WTC11 (cell line): ENCODE measurements around the gene STON1. TPM values are rescaled to one million over a fixed set of nuclear protein-coding genes. Genes with fewer than 3 reads are reported as not detected.

Source experiments
- ATAC-seq: fragments of 200-7000 bp; cut with Tn5 transposase; 2 replicates; pipeline ENCODE4 v1.10.0; 2021; ENCODE audit warnings: mild to moderate bottlenecking, moderate library complexity
- CTCF ChIA-PET: fragments of 300-600 bp; sonication (Branson Sonifier 250); formaldehyde crosslinking; loops from one replicate; lab custom pipeline; 2021; ENCODE audit warnings: antibody characterized with exemption; lab: Charles Lee
- POLR2A ChIA-PET: fragments of 350-600 bp; sonication (Branson Sonifier 250); formaldehyde crosslinking; loops from one replicate; lab custom pipeline; 2021; ENCODE audit warnings: antibody characterized with exemption; lab: Charles Lee
- DNase-seq: peaks from one replicate; pipeline ENCODE4 v3.0.0; 2021; ENCODE audit warnings: low spot score
- H3K27ac Mint-ChIP-seq: 2 replicates; pipeline ENCODE4 v1.8.0; 2021; ENCODE audit warnings: mixed read lengths
- H3K27me3 Mint-ChIP-seq: 2 replicates; pipeline ENCODE4 v1.8.0; 2021; ENCODE audit warnings: low read depth, mild to moderate bottlenecking, moderate library complexity, mixed read lengths
- H3K36me3 Mint-ChIP-seq: 2 replicates; pipeline ENCODE4 v1.8.0; 2021; ENCODE audit warnings: mixed read lengths
- H3K4me1 Mint-ChIP-seq: 2 replicates; pipeline ENCODE4 v1.8.0; 2022; ENCODE audit warnings: mixed read lengths
- H3K4me3 Mint-ChIP-seq: 2 replicates; pipeline ENCODE4 v1.8.0; 2021; ENCODE audit warnings: mild to moderate bottlenecking, moderate library complexity, mixed read lengths
- H3K9me3 Mint-ChIP-seq: 2 replicates; pipeline ENCODE4 v1.8.0; 2021; ENCODE audit warnings: mixed read lengths
- CBFB ChIP-seq: sonication (generic); formaldehyde crosslinking; IDR thresholded peaks from 2 replicates; pipeline ENCODE4 v1.8.1; 2022; ENCODE audit warnings: mild to moderate bottlenecking, low read depth, missing genetic modification reagents
- CDX4 ChIP-seq: fragments of 250-450 bp; sonication (Bioruptor Pico); IDR thresholded peaks from 2 replicates; pipeline ENCODE4 v1.9.0; 2021; ENCODE audit warnings: moderate library complexity, mild to moderate bottlenecking, inconsistent platforms, borderline replicate concordance
- CREM ChIP-seq: sonication (generic); formaldehyde crosslinking; IDR thresholded peaks from 2 replicates; pipeline ENCODE4 v1.8.1; 2022; ENCODE audit warnings: mild to moderate bottlenecking, missing genetic modification reagents, moderate library complexity
- CTCF ChIP-seq: fragments of 200-600 bp; IDR thresholded peaks from 2 replicates; pipeline ENCODE4 v1.8.0; 2022; ENCODE audit warnings: antibody characterized with exemption
- EMX1 ChIP-seq: fragments of 250-450 bp; sonication (Bioruptor Pico); IDR thresholded peaks from 2 replicates; pipeline ENCODE4 v1.8.0; 2021; ENCODE audit warnings: mild to moderate bottlenecking
- ESRRA ChIP-seq: sonication (generic); formaldehyde crosslinking; IDR thresholded peaks from 2 replicates; pipeline ENCODE4 v1.8.1; 2022; ENCODE audit warnings: mild to moderate bottlenecking, missing genetic modification reagents, borderline replicate concordance
- GRHL2 ChIP-seq: fragments of 250-450 bp; sonication (Bioruptor Pico); IDR thresholded peaks from 2 replicates; pipeline ENCODE4 v1.8.0; 2022; ENCODE audit warnings: mild to moderate bottlenecking, moderate library complexity; ENCODE audit not compliant: insufficient replicate concordance, severe bottlenecking
- IRF1 ChIP-seq: sonication (generic); formaldehyde crosslinking; IDR thresholded peaks from 2 replicates; pipeline ENCODE4 v1.8.0; 2023; ENCODE audit warnings: missing genetic modification reagents
- JAZF1 ChIP-seq: fragments of 250-450 bp; sonication (Bioruptor Pico); IDR thresholded peaks from 2 replicates; pipeline ENCODE4 v1.9.0; 2021; ENCODE audit warnings: moderate library complexity, mild to moderate bottlenecking, inconsistent platforms
- MYBL2 ChIP-seq: sonication (generic); formaldehyde crosslinking; IDR thresholded peaks from 2 replicates; pipeline ENCODE4 v1.8.1; 2023; ENCODE audit warnings: mild to moderate bottlenecking, moderate library complexity, missing genetic modification reagents
- NR1H2 ChIP-seq: sonication (generic); formaldehyde crosslinking; IDR thresholded peaks from 2 replicates; pipeline ENCODE4 v1.9.0; 2021; ENCODE audit warnings: mild to moderate bottlenecking, moderate library complexity, missing genetic modification reagents
- OVOL2 ChIP-seq: fragments of 250-450 bp; sonication (Bioruptor Pico); IDR thresholded peaks from 2 replicates; pipeline ENCODE4 v1.9.0; 2021; ENCODE audit warnings: mild to moderate bottlenecking, borderline replicate concordance
- PREB ChIP-seq: sonication (generic); formaldehyde crosslinking; IDR thresholded peaks from 2 replicates; pipeline ENCODE4 v1.8.1; 2022; ENCODE audit warnings: mild to moderate bottlenecking, missing genetic modification reagents, moderate library complexity, borderline replicate concordance
- RORB ChIP-seq: fragments of 250-450 bp; sonication (Bioruptor Pico); IDR thresholded peaks from 2 replicates; pipeline ENCODE4 v1.9.0; 2021; ENCODE audit warnings: mild to moderate bottlenecking
- SMAD3 ChIP-seq: sonication (generic); formaldehyde crosslinking; IDR thresholded peaks from 2 replicates; pipeline ENCODE4 v1.8.0; 2022; ENCODE audit warnings: missing genetic modification reagents, mild to moderate bottlenecking, borderline replicate concordance
- SP1 ChIP-seq: sonication (generic); formaldehyde crosslinking; conservative IDR thresholded peaks from 2 replicates; pipeline ENCODE4 v1.8.1; 2022; ENCODE audit warnings: missing genetic modification reagents
- TCF7 ChIP-seq: sonication (generic); formaldehyde crosslinking; IDR thresholded peaks from 2 replicates; pipeline ENCODE4 v1.8.0; 2022; ENCODE audit warnings: mild to moderate bottlenecking, low read depth, missing genetic modification reagents, moderate library complexity
- TEAD1 ChIP-seq: sonication (generic); formaldehyde crosslinking; IDR thresholded peaks from 2 replicates; pipeline ENCODE4 v1.8.0; 2022; ENCODE audit warnings: mild to moderate bottlenecking, missing genetic modification reagents
- ZNF121 ChIP-seq: sonication (generic); formaldehyde crosslinking; IDR thresholded peaks from 2 replicates; pipeline ENCODE4 v1.8.0; 2023; ENCODE audit warnings: missing genetic modification reagents
- ZNF232 ChIP-seq: sonication (generic); formaldehyde crosslinking; IDR thresholded peaks from 2 replicates; pipeline ENCODE4 v1.8.0; 2022; ENCODE audit warnings: mild to moderate bottlenecking, missing genetic modification reagents
- ZNF317 ChIP-seq: sonication (generic); formaldehyde crosslinking; IDR thresholded peaks from 2 replicates; pipeline ENCODE4 v1.8.1; 2023; ENCODE audit warnings: low read depth, mild to moderate bottlenecking, moderate library complexity, missing genetic modification reagents, borderline replicate concordance
- ZNF425 ChIP-seq: fragments of 250-450 bp; sonication (Bioruptor Pico); conservative IDR thresholded peaks from 2 replicates; pipeline ENCODE4 v1.9.0; 2021; ENCODE audit warnings: mild to moderate bottlenecking
- ZNF532 ChIP-seq: fragments of 250-450 bp; sonication (Bioruptor Pico); IDR thresholded peaks from 2 replicates; pipeline ENCODE4 v1.9.0; 2021; ENCODE audit warnings: mild to moderate bottlenecking, borderline replicate concordance
- total RNA-seq: library from RNA; stranded (reverse); gene quantifications from 3 replicates; pipeline ENCODE4 v1.2.3, GENCODE V29; 2021

STON1 gene
- total RNA-seq, 1 experiment from 2014 or later, result 11.0 TPM

GRCh38 chr2:48532824-48533223 is 2.9 kb downstream of the STON1 start:
- DNase-seq, result no peak
- H3K36me3 Mint-ChIP-seq, result no peaks in the 10 kb centered on the region
- TF ChIP-seq GRHL2 (CRISPR knock-in tag), result no peak
- TF ChIP-seq IRF1 (CRISPR knock-in tag), result no peak
- TF ChIP-seq ZNF121, result peak; percentile 69; the same call in 1 of the 2 replicates
- TF ChIP-seq SMAD3, result no peak
- TF ChIP-seq, all 79 proteins: peak for 1
- H3K9me3 Mint-ChIP-seq, result no peaks in the 10 kb centered on the region
- ChIA-PET POLR2A (interaction anchor here (0.6 kb wide), 2 partner anchors 62 to 132 kb away, joined by 3 to 4 read pairs; no protein-coding TSS in a partner anchor), CTCF (interaction anchor here (0.6 kb wide), 1 partner anchor 14 kb away, joined by 4 read pairs; no protein-coding TSS in a partner anchor)
- H3K27ac Mint-ChIP-seq, result no peak overlapping the region
- ATAC-seq, result no peak
- no peak overlapping the region for H3K4me3 Mint-ChIP-seq
- no peaks in the 10 kb centered on the region for H3K27me3 Mint-ChIP-seq
- peaks cover 35% of the 10 kb centered on the region for H3K4me1 Mint-ChIP-seq

- Mint-ChIP-seq H3K27ac (peak overlapping the region; percentile 4; the same call in 1 of the 2 replicates), H3K4me1 (peaks cover 20% of the 10 kb centered on the region), H3K36me3 (peaks cover 2% of the 10 kb centered on the region; the same call in 1 of the 2 replicates), H3K4me3 (no peak overlapping the region), H3K27me3 (no peaks in the 10 kb centered on the region), H3K9me3 (no peaks in the 10 kb centered on the region)
- ATAC-seq, result peak; percentile 19
- ChIA-PET CTCF (interaction anchor here (1.1 to 2.5 kb wide), 2 partner anchors 10 to 54 kb away, joined by 3 to 15 read pairs; no protein-coding TSS in a partner anchor), POLR2A (no interaction called here)
- TF ChIP-seq RORB (CRISPR knock-in tag) (no peak), ZNF532 (CRISPR knock-in tag) (no peak), ZNF425 (CRISPR knock-in tag) (no peak), ZNF232 (CRISPR knock-in tag) (no peak), NR1H2 (no peak), ESRRA (CRISPR knock-in tag) (no peak), PREB (CRISPR knock-in tag) (no peak), OVOL2 (no peak), ZNF317 (CRISPR knock-in tag) (no peak), CBFB (no peak), TEAD1 (no peak), CDX4 (CRISPR knock-in tag) (no peak), EMX1 (CRISPR knock-in tag) (no peak), MYBL2 (CRISPR knock-in tag) (no peak), JAZF1 (CRISPR knock-in tag) (no peak), SP1 (CRISPR knock-in tag) (no peak), TCF7 (no peak), CTCF (no peak), CREM (CRISPR knock-in tag) (no peak)
- no peak for DNase-seq
These were observed 4.8 kb downstream of the STON1 start for GRCh38 chr2:48534781-48535180.
